ENCODE results near the gene SND1.

Gene SND1

DNA sequence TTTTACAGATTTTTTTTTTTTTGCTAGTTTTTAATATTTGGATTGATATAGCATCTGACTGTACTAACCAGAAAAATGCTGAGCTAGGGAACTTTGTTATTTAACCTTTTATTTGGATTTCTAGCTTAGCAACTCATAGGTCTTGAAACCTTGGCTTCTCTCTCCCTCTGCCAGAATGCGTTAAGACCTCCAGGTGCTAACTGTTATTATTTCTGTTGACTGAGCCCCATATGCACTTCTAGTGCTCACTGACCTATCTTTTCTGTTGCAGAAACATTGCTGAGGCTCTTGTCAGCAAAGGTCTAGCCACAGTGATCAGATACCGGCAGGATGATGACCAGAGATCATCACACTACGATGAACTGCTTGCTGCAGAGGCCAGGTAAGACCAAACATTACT, 235.6 kb downstream of the SND1 start:
- TF ChIP-seq MAX (IDR thresholded peaks at IDR 0.05), result no peak
- no peak for TF ChIP-seq EGR1 (IDR thresholded peaks at IDR 0.05)
- no peak for TF ChIP-seq TEAD4 (IDR thresholded peaks at IDR 0.05)
- TF ChIP-seq, protein P1, sequence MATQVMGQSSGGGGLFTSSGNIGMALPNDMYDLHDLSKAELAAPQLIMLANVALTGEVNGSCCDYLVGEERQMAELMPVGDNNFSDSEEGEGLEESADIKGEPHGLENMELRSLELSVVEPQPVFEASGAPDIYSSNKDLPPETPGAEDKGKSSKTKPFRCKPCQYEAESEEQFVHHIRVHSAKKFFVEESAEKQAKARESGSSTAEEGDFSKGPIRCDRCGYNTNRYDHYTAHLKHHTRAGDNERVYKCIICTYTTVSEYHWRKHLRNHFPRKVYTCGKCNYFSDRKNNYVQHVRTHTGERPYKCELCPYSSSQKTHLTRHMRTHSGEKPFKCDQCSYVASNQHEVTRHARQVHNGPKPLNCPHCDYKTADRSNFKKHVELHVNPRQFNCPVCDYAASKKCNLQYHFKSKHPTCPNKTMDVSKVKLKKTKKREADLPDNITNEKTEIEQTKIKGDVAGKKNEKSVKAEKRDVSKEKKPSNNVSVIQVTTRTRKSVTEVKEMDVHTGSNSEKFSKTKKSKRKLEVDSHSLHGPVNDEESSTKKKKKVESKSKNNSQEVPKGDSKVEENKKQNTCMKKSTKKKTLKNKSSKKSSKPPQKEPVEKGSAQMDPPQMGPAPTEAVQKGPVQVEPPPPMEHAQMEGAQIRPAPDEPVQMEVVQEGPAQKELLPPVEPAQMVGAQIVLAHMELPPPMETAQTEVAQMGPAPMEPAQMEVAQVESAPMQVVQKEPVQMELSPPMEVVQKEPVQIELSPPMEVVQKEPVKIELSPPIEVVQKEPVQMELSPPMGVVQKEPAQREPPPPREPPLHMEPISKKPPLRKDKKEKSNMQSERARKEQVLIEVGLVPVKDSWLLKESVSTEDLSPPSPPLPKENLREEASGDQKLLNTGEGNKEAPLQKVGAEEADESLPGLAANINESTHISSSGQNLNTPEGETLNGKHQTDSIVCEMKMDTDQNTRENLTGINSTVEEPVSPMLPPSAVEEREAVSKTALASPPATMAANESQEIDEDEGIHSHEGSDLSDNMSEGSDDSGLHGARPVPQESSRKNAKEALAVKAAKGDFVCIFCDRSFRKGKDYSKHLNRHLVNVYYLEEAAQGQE (IDR thresholded peaks at IDR 0.05; ENCODE audit: low read depth), result no peak
- TF ChIP-seq TCF12 (IDR thresholded peaks at IDR 0.05; ENCODE audit: low read depth), result no peak
- no peak for TF ChIP-seq NFIC (IDR thresholded peaks at IDR 0.05)
- TF ChIP-seq TAF1 (IDR thresholded peaks at IDR 0.05; ENCODE audit: low read depth), result no peak
- TF ChIP-seq CEBPB (IDR thresholded peaks at IDR 0.05), result no peak
- no peak for TF ChIP-seq FOXM1 (IDR thresholded peaks at IDR 0.05; ENCODE audit: borderline replicate concordance, low read depth)
- TF ChIP-seq EP300 (IDR thresholded peaks at IDR 0.05; ENCODE audit: borderline replicate concordance), result no peak
- no peak for TF ChIP-seq USF1 (IDR thresholded peaks at IDR 0.05)
- no peak for TF ChIP-seq YY1 (IDR thresholded peaks at IDR 0.05; ENCODE audit: low read depth)
- TF ChIP-seq RAD21 (IDR thresholded peaks at IDR 0.05; ENCODE audit: low read depth), result no peak

DNA sequence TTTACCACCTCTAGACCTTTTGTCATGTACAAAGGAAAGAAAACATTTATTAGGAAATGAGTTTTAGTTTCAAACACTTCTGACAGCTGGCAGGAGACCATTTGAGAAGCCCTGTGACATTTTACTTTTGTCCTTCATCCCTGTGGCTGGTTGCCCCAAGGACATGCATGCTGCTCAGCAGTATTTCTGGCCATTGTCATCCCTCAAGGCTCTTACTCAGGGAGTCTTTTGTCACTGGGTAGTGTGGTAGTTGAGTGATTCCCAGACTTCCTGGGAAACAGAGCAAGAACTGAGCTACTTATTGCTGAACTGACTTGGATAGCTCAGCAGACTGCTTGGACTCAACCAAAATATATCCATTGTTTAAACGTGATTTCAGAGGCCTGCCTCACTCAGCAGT, 236.4 kb downstream of the SND1 start:
- TF ChIP-seq TEAD4 (IDR thresholded peaks at IDR 0.05) (no peak), EGR1 (IDR thresholded peaks at IDR 0.05) (no peak), USF1 (IDR thresholded peaks at IDR 0.05) (no peak), YY1 (IDR thresholded peaks at IDR 0.05; ENCODE audit: low read depth) (no peak), TCF12 (IDR thresholded peaks at IDR 0.05; ENCODE audit: low read depth) (no peak), NFIC (IDR thresholded peaks at IDR 0.05) (no peak), TAF1 (IDR thresholded peaks at IDR 0.05; ENCODE audit: low read depth) (no peak)
- TF ChIP-seq, protein P1 (IDR thresholded peaks at IDR 0.05; ENCODE audit: low read depth), result no peak

DNA sequence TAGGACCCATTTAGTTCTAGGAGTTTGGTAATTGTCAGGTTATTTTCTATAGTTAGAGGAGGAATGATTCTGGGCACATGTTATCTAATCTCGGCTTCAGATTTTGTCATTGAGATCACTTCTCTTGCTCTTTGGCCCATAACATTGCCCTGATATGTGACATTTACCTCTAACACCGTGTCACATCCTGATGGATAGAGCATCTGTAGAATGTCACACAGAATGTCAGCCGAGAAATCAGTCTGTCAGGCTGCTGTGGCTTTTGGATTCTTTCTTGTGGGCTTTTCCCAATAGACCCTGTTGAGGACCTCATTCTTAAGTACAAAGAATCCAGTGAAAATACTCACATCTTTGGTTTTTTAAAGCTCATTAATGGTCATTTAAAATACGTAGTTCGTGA, 236.8 kb downstream of the SND1 start:
- TF ChIP-seq NFIC (IDR thresholded peaks at IDR 0.05) (no peak), EP300 (IDR thresholded peaks at IDR 0.05; ENCODE audit: borderline replicate concordance) (no peak), TCF12 (IDR thresholded peaks at IDR 0.05; ENCODE audit: low read depth) (no peak), MAX (IDR thresholded peaks at IDR 0.05) (no peak), TAF1 (IDR thresholded peaks at IDR 0.05; ENCODE audit: low read depth) (no peak), YY1 (IDR thresholded peaks at IDR 0.05; ENCODE audit: low read depth) (no peak), CEBPB (IDR thresholded peaks at IDR 0.05) (no peak), ZBTB7A (IDR thresholded peaks at IDR 0.05; ENCODE audit: low read depth) (no peak), EGR1 (IDR thresholded peaks at IDR 0.05) (no peak), CREB1 (IDR thresholded peaks at IDR 0.05; ENCODE audit: low read depth) (no peak), TEAD4 (IDR thresholded peaks at IDR 0.05) (no peak), FOXM1 (IDR thresholded peaks at IDR 0.05; ENCODE audit: borderline replicate concordance, low read depth) (no peak)
- TF ChIP-seq, protein P1 (IDR thresholded peaks at IDR 0.05; ENCODE audit: low read depth), result no peak

DNA sequence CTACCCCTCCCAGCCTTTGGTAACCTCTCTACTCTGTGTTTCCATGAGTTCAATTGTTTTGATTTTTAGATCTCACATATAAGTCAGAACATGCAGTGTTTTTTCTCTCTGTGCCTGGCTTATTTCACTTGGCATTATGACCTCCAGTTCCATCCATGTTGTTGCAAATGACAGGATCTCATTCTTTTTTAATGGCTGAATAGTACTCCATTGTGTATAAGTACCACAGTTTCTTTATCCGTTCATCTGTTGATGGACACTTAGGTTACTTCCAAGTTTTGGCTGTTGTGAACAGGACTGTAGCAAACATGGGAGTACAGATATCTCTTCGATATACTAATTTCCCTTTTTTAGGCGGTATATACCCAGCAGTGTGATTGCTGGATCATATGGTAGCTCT, 237.7 kb downstream of the SND1 start:
- TF ChIP-seq TEAD4 (IDR thresholded peaks at IDR 0.05), result no peak
- TF ChIP-seq YY1 (IDR thresholded peaks at IDR 0.05; ENCODE audit: low read depth), result no peak
- no peak for TF ChIP-seq FOXM1 (IDR thresholded peaks at IDR 0.05; ENCODE audit: borderline replicate concordance, low read depth)

- TF ChIP-seq TAF1 (IDR thresholded peaks at IDR 0.05; ENCODE audit: low read depth), result no peak
- no peak for TF ChIP-seq USF1 (IDR thresholded peaks at IDR 0.05)
- TF ChIP-seq, protein P1 (IDR thresholded peaks at IDR 0.05; ENCODE audit: low read depth), result no peak
- TF ChIP-seq CEBPB (IDR thresholded peaks at IDR 0.05), result no peak
- no peak for TF ChIP-seq RAD21 (IDR thresholded peaks at IDR 0.05; ENCODE audit: low read depth)
- TF ChIP-seq TEAD4 (IDR thresholded peaks at IDR 0.05), result no peak
- TF ChIP-seq NFIC (IDR thresholded peaks at IDR 0.05), result no peak
- TF ChIP-seq EP300 (IDR thresholded peaks at IDR 0.05; ENCODE audit: borderline replicate concordance), result no peak
- no peak for TF ChIP-seq YY1 (IDR thresholded peaks at IDR 0.05; ENCODE audit: low read depth)
- no peak for TF ChIP-seq CREB1 (IDR thresholded peaks at IDR 0.05; ENCODE audit: low read depth)
- TF ChIP-seq MAX (IDR thresholded peaks at IDR 0.05), result no peak
- TF ChIP-seq FOXM1 (IDR thresholded peaks at IDR 0.05; ENCODE audit: borderline replicate concordance, low read depth), result no peak
- TF ChIP-seq ZBTB7A (IDR thresholded peaks at IDR 0.05; ENCODE audit: low read depth), result no peak
These were observed 238.7 kb downstream of the SND1 start for GRCh38 chr7:127890726-127891125.

Measured in Ishikawa (cell line).